ENCODE results near the gene WDR81. TPM values are rescaled to one million over a fixed set of nuclear protein-coding genes. Genes with fewer than 3 reads are reported as not detected.
A peak's percentile ranks its signal among the peaks of the same experiment; 100 is the strongest.

Gene WDR81
- total and polyA plus RNA-seq, 10 of the 15 experiments (the other 5 are each of a cell fraction or from before 2014, with no cell fraction given): 0.13 to 22.4 (median 7.3) TPM; not detected in 1

DNA sequence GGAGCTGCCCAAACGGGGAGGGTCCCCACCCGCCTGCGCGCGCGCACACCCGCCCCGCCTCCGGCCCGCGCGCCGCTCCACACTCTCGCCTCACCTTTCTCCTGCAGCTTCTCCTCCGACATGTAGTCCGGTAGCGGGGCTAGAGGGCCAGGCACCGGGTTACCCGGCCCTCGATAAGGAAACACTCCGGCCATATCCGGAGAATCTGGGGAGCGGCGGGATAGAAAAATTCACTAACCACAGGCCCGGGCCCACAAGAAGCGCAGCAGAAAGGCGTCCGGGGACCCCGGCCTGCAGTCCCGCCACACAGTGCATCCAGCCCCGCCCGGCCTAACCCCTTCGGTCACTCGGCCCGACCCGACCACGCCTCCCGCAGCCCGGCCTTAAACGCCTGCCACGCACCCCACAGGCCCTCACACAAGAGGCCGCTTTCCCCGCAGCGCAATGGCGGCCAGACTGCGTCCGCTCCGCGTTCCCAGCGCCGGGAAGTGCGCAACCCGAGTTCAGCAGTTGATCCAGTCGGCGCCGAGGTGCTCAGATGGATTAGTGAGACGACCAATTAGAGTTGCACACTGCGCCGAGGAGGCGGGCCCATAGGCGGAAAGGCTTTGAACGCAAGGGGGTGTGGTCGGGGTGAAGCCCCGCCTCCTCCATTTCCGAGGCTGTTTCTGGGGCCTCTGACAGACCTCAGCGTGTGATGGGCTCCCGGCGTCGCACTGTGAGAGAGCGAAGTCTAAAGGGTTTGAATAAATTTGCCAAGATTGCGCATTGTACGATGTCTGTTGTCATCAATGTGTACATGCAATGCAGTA is 39.9 kb upstream of the WDR81 start, which contains the start of gene PRPF8 (continued):
- TF ChIP-seq, protein P1, sequence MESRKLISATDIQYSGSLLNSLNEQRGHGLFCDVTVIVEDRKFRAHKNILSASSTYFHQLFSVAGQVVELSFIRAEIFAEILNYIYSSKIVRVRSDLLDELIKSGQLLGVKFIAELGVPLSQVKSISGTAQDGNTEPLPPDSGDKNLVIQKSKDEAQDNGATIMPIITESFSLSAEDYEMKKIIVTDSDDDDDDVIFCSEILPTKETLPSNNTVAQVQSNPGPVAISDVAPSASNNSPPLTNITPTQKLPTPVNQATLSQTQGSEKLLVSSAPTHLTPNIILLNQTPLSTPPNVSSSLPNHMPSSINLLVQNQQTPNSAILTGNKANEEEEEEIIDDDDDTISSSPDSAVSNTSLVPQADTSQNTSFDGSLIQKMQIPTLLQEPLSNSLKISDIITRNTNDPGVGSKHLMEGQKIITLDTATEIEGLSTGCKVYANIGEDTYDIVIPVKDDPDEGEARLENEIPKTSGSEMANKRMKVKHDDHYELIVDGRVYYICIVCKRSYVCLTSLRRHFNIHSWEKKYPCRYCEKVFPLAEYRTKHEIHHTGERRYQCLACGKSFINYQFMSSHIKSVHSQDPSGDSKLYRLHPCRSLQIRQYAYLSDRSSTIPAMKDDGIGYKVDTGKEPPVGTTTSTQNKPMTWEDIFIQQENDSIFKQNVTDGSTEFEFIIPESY (IDR thresholded peaks at IDR 0.05): no peak
- TF ChIP-seq, protein P2, sequence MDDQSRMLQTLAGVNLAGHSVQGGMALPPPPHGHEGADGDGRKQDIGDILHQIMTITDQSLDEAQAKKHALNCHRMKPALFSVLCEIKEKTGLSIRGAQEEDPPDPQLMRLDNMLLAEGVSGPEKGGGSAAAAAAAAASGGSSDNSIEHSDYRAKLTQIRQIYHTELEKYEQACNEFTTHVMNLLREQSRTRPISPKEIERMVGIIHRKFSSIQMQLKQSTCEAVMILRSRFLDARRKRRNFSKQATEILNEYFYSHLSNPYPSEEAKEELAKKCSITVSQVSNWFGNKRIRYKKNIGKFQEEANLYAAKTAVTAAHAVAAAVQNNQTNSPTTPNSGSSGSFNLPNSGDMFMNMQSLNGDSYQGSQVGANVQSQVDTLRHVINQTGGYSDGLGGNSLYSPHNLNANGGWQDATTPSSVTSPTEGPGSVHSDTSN (IDR thresholded peaks at IDR 0.05; ENCODE audit: insufficient replicate concordance, low read depth, low read length): peak; percentile 93
- TF ChIP-seq CREM (IDR thresholded peaks at IDR 0.05; ENCODE audit: low read depth): peak; percentile 78; the same call in 1 of the 2 replicates
- peak; percentile 92 for TF ChIP-seq ZNF24 (IDR thresholded peaks at IDR 0.05)
- TF ChIP-seq, protein P3, sequence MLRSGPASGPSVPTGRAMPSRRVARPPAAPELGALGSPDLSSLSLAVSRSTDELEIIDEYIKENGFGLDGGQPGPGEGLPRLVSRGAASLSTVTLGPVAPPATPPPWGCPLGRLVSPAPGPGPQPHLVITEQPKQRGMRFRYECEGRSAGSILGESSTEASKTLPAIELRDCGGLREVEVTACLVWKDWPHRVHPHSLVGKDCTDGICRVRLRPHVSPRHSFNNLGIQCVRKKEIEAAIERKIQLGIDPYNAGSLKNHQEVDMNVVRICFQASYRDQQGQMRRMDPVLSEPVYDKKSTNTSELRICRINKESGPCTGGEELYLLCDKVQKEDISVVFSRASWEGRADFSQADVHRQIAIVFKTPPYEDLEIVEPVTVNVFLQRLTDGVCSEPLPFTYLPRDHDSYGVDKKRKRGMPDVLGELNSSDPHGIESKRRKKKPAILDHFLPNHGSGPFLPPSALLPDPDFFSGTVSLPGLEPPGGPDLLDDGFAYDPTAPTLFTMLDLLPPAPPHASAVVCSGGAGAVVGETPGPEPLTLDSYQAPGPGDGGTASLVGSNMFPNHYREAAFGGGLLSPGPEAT (IDR thresholded peaks at IDR 0.05; ENCODE audit: low read depth): 0 out of 2 replicates have a peak, but pooled peaks have one; percentile 61
- peak; percentile 78 for TF ChIP-seq CREB1 (IDR thresholded peaks at IDR 0.05; ENCODE audit: low read depth)
- TF ChIP-seq ASH2L (IDR thresholded peaks at IDR 0.05; ENCODE audit: borderline replicate concordance, low read depth): no peak
- TF ChIP-seq SUZ12 (IDR thresholded peaks at IDR 0.05; ENCODE audit: unreplicated experiment): no peak
- peak; percentile 94 for TF ChIP-seq SP1 (IDR thresholded peaks at IDR 0.05; ENCODE audit: low read depth, low read length)
- peak; percentile 98 for TF ChIP-seq YY1 (IDR thresholded peaks at IDR 0.05; ENCODE audit: low read depth, low read length)
- no peak for TF ChIP-seq TCF3 (IDR thresholded peaks at IDR 0.05; ENCODE audit: borderline replicate concordance, insufficient read depth, low read depth, low read length)
- TF ChIP-seq SRF (IDR thresholded peaks at IDR 0.05; ENCODE audit: low read depth in 2 of 2, low read length in 2 of 2): no peak
- TF ChIP-seq HCFC1 (IDR thresholded peaks at IDR 0.05; ENCODE audit: low read length): peak; percentile 64
- TF ChIP-seq, protein P4, sequence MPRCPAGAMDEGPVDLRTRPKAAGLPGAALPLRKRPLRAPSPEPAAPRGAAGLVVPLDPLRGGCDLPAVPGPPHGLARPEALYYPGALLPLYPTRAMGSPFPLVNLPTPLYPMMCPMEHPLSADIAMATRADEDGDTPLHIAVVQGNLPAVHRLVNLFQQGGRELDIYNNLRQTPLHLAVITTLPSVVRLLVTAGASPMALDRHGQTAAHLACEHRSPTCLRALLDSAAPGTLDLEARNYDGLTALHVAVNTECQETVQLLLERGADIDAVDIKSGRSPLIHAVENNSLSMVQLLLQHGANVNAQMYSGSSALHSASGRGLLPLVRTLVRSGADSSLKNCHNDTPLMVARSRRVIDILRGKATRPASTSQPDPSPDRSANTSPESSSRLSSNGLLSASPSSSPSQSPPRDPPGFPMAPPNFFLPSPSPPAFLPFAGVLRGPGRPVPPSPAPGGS (IDR thresholded peaks at IDR 0.05; ENCODE audit: borderline replicate concordance, insufficient read depth, low read depth, low read length, poor library complexity, severe bottlenecking): no peak
- no peak for TF ChIP-seq MTA2 (IDR thresholded peaks at IDR 0.05; ENCODE audit: low read depth)
- peak; percentile 90; the same call in 1 of the 2 replicates for TF ChIP-seq CHD2 (IDR thresholded peaks at IDR 0.05; ENCODE audit: borderline replicate concordance, low read depth, low read length)
- TF ChIP-seq DPF2 (IDR thresholded peaks at IDR 0.05): peak; percentile 73; the same call in 1 of the 2 replicates
- TF ChIP-seq SMAD5 (IDR thresholded peaks at IDR 0.05; ENCODE audit: low read depth): peak; percentile 75; the same call in 1 of the 2 replicates
- TF ChIP-seq RB1 (IDR thresholded peaks at IDR 0.05; ENCODE audit: borderline replicate concordance): peak; percentile 49
- TF ChIP-seq, protein P5, sequence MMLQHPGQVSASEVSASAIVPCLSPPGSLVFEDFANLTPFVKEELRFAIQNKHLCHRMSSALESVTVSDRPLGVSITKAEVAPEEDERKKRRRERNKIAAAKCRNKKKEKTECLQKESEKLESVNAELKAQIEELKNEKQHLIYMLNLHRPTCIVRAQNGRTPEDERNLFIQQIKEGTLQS (IDR thresholded peaks at IDR 0.05; ENCODE audit: borderline replicate concordance, extremely low read depth, low read depth, low read length): no peak
- TF ChIP-seq, protein P6, sequence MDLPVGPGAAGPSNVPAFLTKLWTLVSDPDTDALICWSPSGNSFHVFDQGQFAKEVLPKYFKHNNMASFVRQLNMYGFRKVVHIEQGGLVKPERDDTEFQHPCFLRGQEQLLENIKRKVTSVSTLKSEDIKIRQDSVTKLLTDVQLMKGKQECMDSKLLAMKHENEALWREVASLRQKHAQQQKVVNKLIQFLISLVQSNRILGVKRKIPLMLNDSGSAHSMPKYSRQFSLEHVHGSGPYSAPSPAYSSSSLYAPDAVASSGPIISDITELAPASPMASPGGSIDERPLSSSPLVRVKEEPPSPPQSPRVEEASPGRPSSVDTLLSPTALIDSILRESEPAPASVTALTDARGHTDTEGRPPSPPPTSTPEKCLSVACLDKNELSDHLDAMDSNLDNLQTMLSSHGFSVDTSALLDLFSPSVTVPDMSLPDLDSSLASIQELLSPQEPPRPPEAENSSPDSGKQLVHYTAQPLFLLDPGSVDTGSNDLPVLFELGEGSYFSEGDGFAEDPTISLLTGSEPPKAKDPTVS (IDR thresholded peaks at IDR 0.05; ENCODE audit: low read depth, low read length): no peak
- TF ChIP-seq RAD21 (IDR thresholded peaks at IDR 0.05; ENCODE audit: insufficient read depth, low read depth, low read length): no peak

Measured in GM12878 (cell line).